MM.1S (cell line): ENCODE measurements around the gene C8G.

Experiments used
- CTCF ChIP-seq: fragments of 300-600 bp; sonication (generic); IDR thresholded peaks from 2 replicates; pipeline ENCODE4 v1.5.1; 2016; ENCODE audit warnings: antibody characterized with exemption, low read length, mixed read lengths
- EZH2 ChIP-seq: fragments of 300-600 bp; sonication (generic); optimal IDR thresholded peaks from 2 replicates; pipeline ENCODE3; 2017; ENCODE audit warnings: low read depth, mild to moderate bottlenecking, antibody characterized with exemption, low read length, mixed read lengths
- EZH2phosphoT487 ChIP-seq: fragments of 300-600 bp; sonication (generic); IDR thresholded peaks from 2 replicates; pipeline ENCODE4 v1.6.1; 2018; ENCODE audit warnings: antibody characterized with exemption, low read length

DNA sequence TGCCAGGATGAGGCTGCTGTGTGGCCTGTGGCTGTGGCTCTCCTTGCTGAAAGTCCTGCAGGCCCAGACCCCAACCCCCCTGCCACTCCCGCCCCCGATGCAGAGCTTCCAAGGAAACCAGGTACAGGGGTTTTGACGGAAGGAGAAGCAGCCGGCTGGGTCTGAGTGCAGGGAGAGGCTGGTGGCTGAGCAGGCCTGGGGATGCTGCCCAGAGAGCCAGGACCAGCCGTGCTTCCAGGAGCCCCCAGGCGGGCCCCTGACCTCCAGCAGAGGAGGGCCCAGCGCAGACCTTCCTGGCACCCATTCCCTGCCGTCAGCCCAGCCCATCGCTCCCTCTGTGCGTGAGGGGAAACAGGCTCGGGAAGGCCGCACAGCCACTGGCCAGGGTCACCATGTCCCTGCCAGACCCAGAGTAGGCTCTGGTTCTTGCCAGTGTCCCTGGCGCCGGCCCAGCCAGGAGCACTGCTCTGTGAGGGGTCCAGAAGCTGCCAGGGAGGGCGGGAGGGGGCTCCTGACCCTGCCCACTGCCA lies 7.3 kb downstream of the C8G start:
- TF ChIP-seq EZH2 (no peak), CTCF (no peak), EZH2phosphoT487 (no peak)
